Activated T-cell treated with anti-CD3 and anti-CD28 coated beads for 24 hours (primary cell): ENCODE results near the gene PIGC.
"Not testable (repeated sequence)": the region's sequence is repeated elsewhere in the genome, so short reads cannot be mapped to it uniquely, and the experiment has no call there.

ENCODE experiments used
- DNase-seq: peaks from one replicate; pipeline ENCODE4 v3.0.0-alpha.2; 2020; ENCODE audit warnings: low read depth

The PIGC gene

DNA sequence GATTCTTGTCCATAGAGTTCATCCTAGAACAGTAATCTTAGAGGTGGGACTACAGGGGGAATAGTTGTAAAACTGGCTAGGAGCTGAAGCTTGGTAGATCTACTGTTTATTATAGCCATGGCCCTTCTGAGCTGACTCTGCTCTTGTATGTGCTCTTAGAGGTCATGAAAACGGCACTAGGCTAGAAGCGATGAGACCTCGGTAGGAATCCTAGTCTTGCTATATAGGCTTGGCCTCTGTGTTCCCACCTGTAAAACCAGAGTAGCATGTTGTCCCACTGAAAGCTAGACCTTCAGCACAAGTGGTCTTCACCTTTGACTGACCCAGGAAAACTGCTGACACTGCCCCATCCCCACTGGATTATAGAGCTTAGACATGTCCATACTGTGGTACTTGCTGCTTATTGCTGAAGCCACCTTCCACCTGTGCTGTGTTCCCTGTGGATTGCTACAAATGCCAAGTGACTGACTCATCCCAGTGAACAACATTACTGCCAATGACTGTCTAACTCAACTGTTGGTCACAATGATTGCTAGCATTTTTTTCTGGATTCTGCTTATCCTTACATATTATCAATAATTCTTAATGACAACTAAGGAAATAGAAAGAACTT lies 23.0 kb upstream of the PIGC start:
- no peak for DNase-seq

- no peak for DNase-seq
These were observed 21.7 kb upstream of the PIGC start for GRCh38 chr1:172465617-172466016.

GRCh38 chr1:172460887-172461315 lies 17.0 kb upstream of the PIGC start:
- no peak for DNase-seq

DNA sequence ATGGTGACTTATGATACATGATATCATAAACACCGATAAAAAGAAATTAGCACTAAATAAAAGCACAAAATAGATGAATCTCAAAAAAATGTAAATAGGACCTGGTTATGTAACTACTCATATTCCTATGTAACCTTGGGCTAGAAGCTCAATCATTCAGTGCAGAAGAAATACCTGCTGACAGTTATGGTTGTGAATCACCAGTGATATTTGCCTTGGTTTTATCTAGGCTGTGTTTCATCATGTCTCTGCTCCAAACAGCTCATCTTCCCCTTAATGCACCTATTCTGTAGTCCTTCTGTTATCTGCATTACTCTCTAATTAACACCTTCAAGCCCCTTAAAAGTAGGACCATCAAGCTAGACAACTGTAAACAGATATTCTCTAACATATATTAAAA lies 16.3 kb upstream of the PIGC start:
- DNase-seq = no peak

DNA sequence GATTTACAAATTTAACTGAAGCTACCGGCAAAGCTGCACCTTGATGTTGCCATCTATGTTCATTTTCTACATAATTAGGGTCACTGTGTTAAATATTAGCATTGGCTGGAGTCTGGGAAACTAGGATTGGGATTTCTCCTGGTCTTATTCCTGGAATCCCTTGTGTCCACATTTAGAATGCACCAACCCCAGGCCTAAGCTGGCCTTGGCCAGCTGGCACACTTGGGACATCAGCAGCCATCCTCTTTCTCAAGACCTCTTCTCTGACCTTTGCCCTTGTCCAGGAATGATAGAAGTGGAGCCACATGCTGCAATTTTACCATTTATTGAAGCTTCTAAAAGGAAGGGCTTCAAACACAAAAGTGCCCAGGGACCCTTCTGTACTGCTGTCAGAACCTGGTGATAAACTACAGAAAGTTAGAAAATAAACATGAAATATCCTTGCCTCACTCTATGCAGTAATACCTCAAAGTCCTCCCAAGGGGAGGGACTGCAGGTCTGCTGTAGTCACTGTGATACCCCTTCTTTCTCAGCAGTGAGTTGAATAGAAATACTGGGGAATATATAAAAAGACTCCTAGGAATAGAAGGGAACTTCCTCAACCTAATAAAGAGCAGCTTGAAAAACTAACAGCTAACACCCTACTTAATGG lies 13.7 kb upstream of the PIGC start:
- no peak for DNase-seq

GRCh38 chr1:172456344-172456769 lies 12.5 kb upstream of the PIGC start:
- no peak for DNase-seq

DNA sequence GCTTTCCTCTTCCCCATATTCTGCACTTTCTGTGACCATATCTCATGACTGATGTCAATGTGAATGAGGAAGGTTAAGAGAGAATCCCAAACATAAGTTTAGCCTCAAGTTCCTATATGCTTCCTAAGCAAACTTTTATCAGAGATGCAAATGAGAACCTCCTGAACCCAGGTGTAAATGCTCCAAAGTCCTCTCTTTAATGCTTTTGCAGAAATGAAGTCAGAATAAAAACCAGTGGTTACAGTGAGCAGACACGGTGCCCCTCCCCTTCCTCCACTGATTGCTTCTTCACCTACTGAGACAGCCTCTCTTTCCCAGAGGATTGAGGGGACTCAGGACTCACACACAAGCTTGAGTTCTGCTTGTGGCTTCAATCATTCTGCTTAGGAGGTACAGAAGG lies 11.6 kb upstream of the PIGC start:
- no peak for DNase-seq

DNA sequence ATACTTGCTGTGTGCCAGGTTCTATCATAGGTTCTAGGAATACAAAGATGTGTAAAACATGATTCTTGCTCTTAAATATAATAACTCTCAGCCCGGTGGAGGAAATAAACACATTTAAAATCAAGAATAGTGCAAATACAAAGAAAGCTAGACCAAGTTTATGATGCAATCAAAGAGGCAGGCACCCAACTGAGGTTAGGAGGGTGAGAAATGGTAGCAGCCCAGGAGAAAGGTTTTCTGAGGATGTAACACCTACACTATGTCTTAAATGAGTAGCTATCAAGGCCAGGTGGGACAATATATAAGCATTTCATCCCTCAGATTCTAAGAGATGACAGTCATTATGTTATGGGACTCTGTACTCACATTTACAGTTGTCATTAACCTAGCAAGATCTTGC lies 9.7 kb upstream of the PIGC start:
- DNase-seq = no peak

DNA sequence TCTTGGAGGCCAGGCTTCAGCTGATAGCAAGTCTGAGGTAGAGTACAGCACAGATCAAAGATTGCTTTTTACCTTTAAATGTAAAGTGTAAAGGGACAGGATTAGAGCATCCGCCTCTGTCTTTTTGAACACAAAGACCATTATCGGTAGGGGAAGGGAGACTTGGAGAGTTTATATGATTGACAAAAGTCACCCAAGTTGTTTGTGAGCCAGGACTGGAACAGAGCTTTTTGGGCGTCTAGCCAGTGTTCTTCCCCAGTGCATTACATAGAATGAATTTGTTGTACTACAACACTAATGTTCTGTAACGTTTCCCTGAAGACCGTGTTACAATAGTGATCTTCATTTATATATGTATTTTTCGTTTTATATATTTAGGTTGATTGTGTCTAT lies 9.3 kb upstream of the PIGC start:
- DNase-seq = no peak

DNA sequence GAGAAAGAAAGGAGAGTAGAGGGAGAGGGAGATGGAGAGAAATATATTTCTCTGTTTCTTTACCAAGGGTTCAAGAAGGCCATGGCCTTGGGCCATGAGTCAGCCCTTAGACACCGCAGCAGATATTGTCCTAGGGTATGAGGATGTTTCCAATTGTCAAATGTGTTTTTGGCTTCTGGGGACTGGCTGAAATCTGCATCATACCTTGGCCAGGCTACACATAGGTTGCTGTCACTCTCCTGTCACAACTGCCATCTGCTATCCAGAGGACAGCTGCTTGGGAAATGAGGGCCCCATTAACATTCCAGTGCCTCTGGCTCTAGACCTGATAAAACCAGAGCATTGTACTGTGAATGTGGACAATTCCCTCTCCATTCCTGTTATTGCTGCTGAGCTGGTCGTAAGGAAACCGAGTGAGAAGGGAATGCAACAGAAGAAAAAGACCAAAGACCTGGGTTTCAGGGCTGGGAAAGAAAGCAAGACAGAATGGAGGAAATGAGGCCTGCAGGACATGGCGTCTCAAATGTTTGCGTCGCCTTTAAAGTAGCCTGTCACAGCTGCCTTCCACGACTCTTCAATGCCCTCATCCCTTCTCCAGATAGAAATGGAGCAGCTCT lies 8.8 kb upstream of the PIGC start:
- DNase-seq = no peak

DNA sequence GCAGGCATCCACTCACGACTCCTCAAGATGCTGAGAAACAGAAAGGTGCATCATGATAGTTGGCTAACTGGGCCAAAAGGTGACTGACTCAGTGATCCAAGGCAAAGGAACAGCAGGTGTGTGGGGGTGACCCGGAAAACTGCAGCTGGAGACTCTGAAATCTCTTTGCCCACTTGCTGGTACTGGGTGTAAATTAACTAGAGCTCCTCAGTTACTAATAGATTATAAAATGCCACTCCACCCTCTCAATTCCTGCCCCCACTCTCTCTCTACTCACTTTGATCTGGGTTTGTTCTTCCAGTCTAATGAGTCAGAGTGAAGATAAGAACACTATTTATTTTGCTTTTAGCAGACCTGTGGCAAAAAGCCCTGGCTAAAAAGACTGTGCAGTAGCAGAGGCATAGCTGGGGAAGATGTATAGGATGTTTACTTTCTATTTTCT lies 7.2 kb upstream of the PIGC start:
- no peak for DNase-seq

- DNase-seq = no peak
These were observed 6.6 kb upstream of the PIGC start for GRCh38 chr1:172450524-172450885.

GRCh38 chr1:172449585-172450523 lies 6.0 kb upstream of the PIGC start:
- DNase-seq = no peak

DNA sequence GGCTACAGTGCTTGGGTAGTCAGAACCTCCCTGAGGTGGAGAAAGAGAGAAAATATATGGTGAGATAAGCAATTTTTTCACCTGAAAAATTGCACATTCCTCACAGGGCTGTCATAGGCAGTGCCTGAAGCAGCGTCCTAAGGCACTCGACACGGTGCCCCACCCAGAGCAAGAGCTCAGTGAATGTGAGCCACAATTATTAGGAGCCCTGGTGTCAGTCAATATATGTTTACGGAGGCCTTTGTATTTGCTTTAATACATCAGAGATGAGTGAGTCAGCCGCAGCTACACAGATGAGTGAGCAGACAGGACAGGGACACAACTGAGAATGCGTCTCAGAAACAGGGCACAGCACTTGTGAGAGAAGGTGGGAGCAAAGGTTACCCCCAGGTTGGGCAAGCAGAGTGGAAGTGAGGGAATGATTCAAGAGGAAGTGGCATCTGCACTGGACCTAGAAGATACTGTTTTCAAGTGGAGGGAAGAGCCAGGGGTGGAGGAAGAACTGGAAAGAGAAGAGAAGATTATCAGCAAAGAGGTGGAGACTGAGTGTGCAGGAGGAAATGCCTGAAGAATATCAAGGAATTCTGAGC lies 5.2 kb upstream of the PIGC start:
- no peak for DNase-seq

GRCh38 chr1:172447641-172448040 lies 3.8 kb upstream of the PIGC start:
- no peak for DNase-seq

- no peak for DNase-seq
These were observed 2.7 kb upstream of the PIGC start for GRCh38 chr1:172446547-172446946.

DNA sequence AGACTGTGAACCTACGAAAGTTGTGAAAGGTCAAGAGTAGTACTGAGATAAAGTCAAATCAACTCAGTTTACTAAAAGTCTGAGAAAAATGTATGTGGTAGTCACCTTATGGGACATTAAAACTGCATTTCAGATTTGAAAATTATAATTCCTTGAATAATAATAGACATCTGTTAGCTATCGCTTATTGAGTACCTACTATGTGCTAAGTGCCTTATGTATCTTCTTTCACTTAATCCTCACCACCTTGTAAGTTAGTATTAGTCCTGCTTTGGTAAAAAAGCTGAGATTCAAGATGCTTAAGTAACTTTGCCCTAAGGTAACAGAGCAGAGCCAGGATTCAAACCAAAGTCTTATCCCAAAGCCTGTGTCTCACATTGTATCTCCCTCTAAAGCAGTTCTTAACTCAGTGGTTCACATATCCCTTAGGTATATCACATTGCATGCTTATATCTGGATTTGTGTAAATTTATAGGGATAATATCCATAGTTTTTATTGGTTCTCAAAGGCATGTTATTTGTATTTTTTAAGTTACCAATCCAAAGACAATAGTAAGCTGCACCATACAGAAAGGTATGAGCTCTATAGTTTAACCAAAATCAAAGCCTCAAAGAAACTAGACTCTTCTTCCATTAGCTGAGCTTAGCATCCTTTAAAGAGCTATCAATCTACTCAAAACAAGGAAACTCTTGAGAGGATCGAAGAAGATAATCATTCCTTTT lies 865 bp downstream of the PIGC start:
- DNase-seq = no peak

- DNase-seq = no peak
These were observed 1.5 kb downstream of the PIGC start for GRCh38 chr1:172442404-172442803.

- DNase-seq = not testable (repeated sequence)
These were observed 6.7 kb downstream of the PIGC start for GRCh38 chr1:172437183-172437582.

- DNase-seq = no peak
These were observed 12.1 kb downstream of the PIGC start for GRCh38 chr1:172431721-172432192.

DNA sequence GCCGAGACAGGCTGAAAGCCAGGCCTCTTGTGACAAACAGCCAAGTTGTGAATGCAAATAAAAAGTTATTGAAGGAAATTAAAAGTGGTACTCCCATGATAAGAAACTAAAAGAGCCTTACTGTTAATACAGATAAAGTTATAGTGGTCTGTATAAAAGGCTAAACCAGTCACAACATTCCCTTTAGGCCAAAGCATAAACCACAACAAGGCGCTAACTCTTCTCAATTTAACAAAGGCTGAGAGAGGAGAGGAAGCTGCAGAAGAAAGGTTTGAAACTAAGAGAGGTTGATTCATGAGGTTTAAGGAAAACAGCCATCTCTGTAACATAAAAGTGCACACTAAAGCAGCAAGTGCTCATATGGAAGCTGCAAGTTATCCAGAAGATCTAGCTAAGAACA lies 12.7 kb downstream of the PIGC start:
- no peak for DNase-seq

DNA sequence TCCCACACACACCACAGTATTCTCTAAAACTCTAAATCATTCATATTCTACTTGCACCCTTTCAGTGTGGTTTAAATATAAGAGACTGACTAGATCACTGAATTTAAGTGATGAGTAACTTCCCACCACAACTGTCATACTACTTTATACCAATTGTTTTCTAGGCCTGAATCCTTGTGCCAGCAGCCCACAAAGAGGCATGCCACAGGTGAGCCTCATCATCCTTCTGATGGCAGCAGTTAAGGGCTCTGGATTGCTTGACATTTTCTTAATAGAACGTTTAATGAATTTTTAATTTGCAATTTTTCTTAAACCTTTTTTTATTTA lies 13.8 kb downstream of the PIGC start:
- DNase-seq = no peak
